ENCODE results near the gene OR10A2. TPM values are rescaled to one million over a fixed set of nuclear protein-coding genes. Genes with fewer than 3 reads are reported as not detected.

The OR10A2 gene
- total and polyA plus RNA-seq, 2 experiments from 2014 or later: 0.10 TPM; not detected in 1

GRCh38 chr11:6919698-6920097, 56.8 kb downstream of the OR10A2 start:
- DNase-seq: no peak
- Histone ChIP-seq H3K4me3 (no peak overlapping the region), H3F3A (ENCODE audit: insufficient read depth) (no peaks in the 10 kb centered on the region), H3K27ac (no peak overlapping the region), H3K4me1 (ENCODE audit: insufficient read depth) (no peaks in the 10 kb centered on the region), H3K9me2 (ENCODE audit: insufficient read depth) (no peaks in the 10 kb centered on the region), H3K79me2 (ENCODE audit: insufficient read depth) (no peaks in the 10 kb centered on the region), H3K36me3 (ENCODE audit: low read depth) (no peaks in the 10 kb centered on the region), H3K9ac (no peak overlapping the region), H3K4me2 (ENCODE audit: unreplicated experiment) (no peak overlapping the region), H3K9me3 (ENCODE audit: low read depth) (no peaks in the 10 kb centered on the region), H4K20me1 (ENCODE audit: insufficient read depth) (no peaks in the 10 kb centered on the region), H2AFZ (no peak overlapping the region), H3K27me3 (replicated peaks; ENCODE audit: insufficient read depth) (no peaks in the 10 kb centered on the region)
- 53 to 54% methylated on average over 2 of the region's 2 CpGs for WGBS, 2 experiments (ENCODE audit: low coverage in 1 of 2, low lambda C conversion rate in 2 of 2, missing lambda C conversion rate in 2 of 2)
- in situ Hi-C loops (cut with MboI): no loop called here
- TF ChIP-seq EZH2 (IDR thresholded peaks at IDR 0.05; ENCODE audit: insufficient read depth, poor library complexity, severe bottlenecking) (no peak), EZH2phosphoT487 (IDR thresholded peaks at IDR 0.05; ENCODE audit: insufficient read depth, low read depth) (no peak)

- Histone ChIP-seq H3K9ac (no peak within 1 kb of the TSS), H3F3A (ENCODE audit: insufficient read depth) (peaks cover 4% of the 10 kb centered on the region), H3K9me3 (ENCODE audit: low read depth) (no peaks in the 10 kb centered on the region), H3K27me3 (replicated peaks; ENCODE audit: insufficient read depth) (no peaks in the 10 kb centered on the region), H3K79me2 (ENCODE audit: insufficient read depth) (no peaks in the 10 kb centered on the region), H2AFZ (no peak within 1 kb of the TSS), H3K4me2 (ENCODE audit: unreplicated experiment) (no peak within 1 kb of the TSS), H3K27ac (no peak within 1 kb of the TSS), H4K20me1 (ENCODE audit: insufficient read depth) (no peaks in the 10 kb centered on the region), H3K9me2 (ENCODE audit: insufficient read depth) (no peaks in the 10 kb centered on the region), H3K4me3 (no peak within 1 kb of the TSS), H3K36me3 (ENCODE audit: low read depth) (no peaks in the 10 kb centered on the region), H3K4me1 (ENCODE audit: insufficient read depth) (no peaks in the 10 kb centered on the region)
- TF ChIP-seq EZH2phosphoT487 (IDR thresholded peaks at IDR 0.05; ENCODE audit: insufficient read depth, low read depth) (no peak), EZH2 (IDR thresholded peaks at IDR 0.05; ENCODE audit: insufficient read depth, poor library complexity, severe bottlenecking) (no peak)
- WGBS, 2 experiments (ENCODE audit: low coverage in 1 of 2, low lambda C conversion rate in 2 of 2, missing lambda C conversion rate in 2 of 2): 98 to 100% methylated on average over 1 of the region's 1 CpG
- DNase-seq: no peak
- in situ Hi-C loops (cut with MboI): no loop called here
Measured at GRCh38 chr11:6920702-6921101, 57.8 kb downstream of the OR10A2 start, which contains the start of gene OR2D3. Gene OR2D3 (plus strand): TSS chr11:6921002. CDS start chr11:6921002, 0 bp downstream.

Other genes starting within 250 kb of the OR10A2 start
- 37.6 and 47.6 TPM in 2 replicates for gene TPP1, start 243.6 kb upstream of the OR10A2 start, total RNA-seq (2014; rRNA removed; shearing (Covaris generic))
- gene TPP1, start 243.6 kb upstream of the OR10A2 start, polyA plus RNA-seq (2016; fragmentation: Nextera tagmentation; extraction: Ambion mirVana): 65.2 and 66.3 TPM in 2 replicates
- gene DCHS1, start 207.2 kb upstream of the OR10A2 start, total RNA-seq (2014; rRNA removed; shearing (Covaris generic)): 5.8 and 6.4 TPM in 2 replicates
- gene DCHS1, start 207.2 kb upstream of the OR10A2 start, polyA plus RNA-seq (2016; fragmentation: Nextera tagmentation; extraction: Ambion mirVana): 0.86 and 1.1 TPM in 2 replicates
- gene MRPL17, start 179.7 kb upstream of the OR10A2 start, total RNA-seq (2014; rRNA removed; shearing (Covaris generic)): 53.5 and 104 TPM in 2 replicates
- gene MRPL17, start 179.7 kb upstream of the OR10A2 start, polyA plus RNA-seq (2016; fragmentation: Nextera tagmentation; extraction: Ambion mirVana): 107 and 114 TPM in 2 replicates
- 0.22 and 0.25 TPM in 2 replicates for gene OR2AG2, start 91.1 kb upstream of the OR10A2 start, total RNA-seq (2014; rRNA removed; shearing (Covaris generic))
- not detected in 2 replicates for gene OR2AG2, start 91.1 kb upstream of the OR10A2 start, polyA plus RNA-seq (2016; fragmentation: Nextera tagmentation; extraction: Ambion mirVana)
- not detected in 2 replicates for gene OR2AG1, start 80.0 kb upstream of the OR10A2 start, total RNA-seq (2014; rRNA removed; shearing (Covaris generic))
- not detected in 2 replicates for gene OR2AG1, start 80.0 kb upstream of the OR10A2 start, polyA plus RNA-seq (2016; fragmentation: Nextera tagmentation; extraction: Ambion mirVana)
- not detected in 2 replicates for gene OR6A2, start 63.4 kb upstream of the OR10A2 start, total RNA-seq (2014; rRNA removed; shearing (Covaris generic))
- gene OR6A2, start 63.4 kb upstream of the OR10A2 start, polyA plus RNA-seq (2016; fragmentation: Nextera tagmentation; extraction: Ambion mirVana): not detected in 2 replicates
- not detected in 2 replicates for gene OR10A5, start 17.4 kb upstream of the OR10A2 start, total RNA-seq (2014; rRNA removed; shearing (Covaris generic))
- not detected in 2 replicates for gene OR10A5, start 17.4 kb upstream of the OR10A2 start, polyA plus RNA-seq (2016; fragmentation: Nextera tagmentation; extraction: Ambion mirVana)
- not detected in 2 replicates for gene OR10A4, start 13.6 kb downstream of the OR10A2 start, total RNA-seq (2014; rRNA removed; shearing (Covaris generic))
- not detected in 2 replicates for gene OR10A4, start 13.6 kb downstream of the OR10A2 start, polyA plus RNA-seq (2016; fragmentation: Nextera tagmentation; extraction: Ambion mirVana)
- gene OR2D2, start 29.4 kb downstream of the OR10A2 start, total RNA-seq (2014; rRNA removed; shearing (Covaris generic)): 0.22 TPM in 1 of 2 replicates, not detected in the other
- not detected in 2 replicates for gene OR2D2, start 29.4 kb downstream of the OR10A2 start, polyA plus RNA-seq (2016; fragmentation: Nextera tagmentation; extraction: Ambion mirVana)
- not detected in 2 replicates for gene OR2D3, start 57.9 kb downstream of the OR10A2 start, total RNA-seq (2014; rRNA removed; shearing (Covaris generic))
- 0.18 TPM in 1 of 2 replicates, not detected in the other for gene OR2D3, start 57.9 kb downstream of the OR10A2 start, polyA plus RNA-seq (2016; fragmentation: Nextera tagmentation; extraction: Ambion mirVana)
- 3.5 and 4.9 TPM in 2 replicates for gene ZNF215, start 63.4 kb downstream of the OR10A2 start, total RNA-seq (2014; rRNA removed; shearing (Covaris generic))
- gene ZNF215, start 63.4 kb downstream of the OR10A2 start, polyA plus RNA-seq (2016; fragmentation: Nextera tagmentation; extraction: Ambion mirVana): 5.4 and 5.6 TPM in 2 replicates
- 1.3 and 2.1 TPM in 2 replicates for gene ZNF214, start 157.3 kb downstream of the OR10A2 start, total RNA-seq (2014; rRNA removed; shearing (Covaris generic))
- 1.3 and 2.4 TPM in 2 replicates for gene ZNF214, start 157.3 kb downstream of the OR10A2 start, polyA plus RNA-seq (2016; fragmentation: Nextera tagmentation; extraction: Ambion mirVana)
- gene NLRP14, start 157.4 kb downstream of the OR10A2 start, total RNA-seq (2014; rRNA removed; shearing (Covaris generic)): not detected in 2 replicates
- gene NLRP14, start 157.4 kb downstream of the OR10A2 start, polyA plus RNA-seq (2016; fragmentation: Nextera tagmentation; extraction: Ambion mirVana): 0.13 TPM in 1 of 2 replicates, not detected in the other
- gene RBMXL2, start 225.9 kb downstream of the OR10A2 start, total RNA-seq (2014; rRNA removed; shearing (Covaris generic)): not detected in 2 replicates
- gene RBMXL2, start 225.9 kb downstream of the OR10A2 start, polyA plus RNA-seq (2016; fragmentation: Nextera tagmentation; extraction: Ambion mirVana): not detected in 2 replicates

All from GM23248 (cell line).